ENCODE measurements around the gene PDE1C.

Gene PDE1C

DNA sequence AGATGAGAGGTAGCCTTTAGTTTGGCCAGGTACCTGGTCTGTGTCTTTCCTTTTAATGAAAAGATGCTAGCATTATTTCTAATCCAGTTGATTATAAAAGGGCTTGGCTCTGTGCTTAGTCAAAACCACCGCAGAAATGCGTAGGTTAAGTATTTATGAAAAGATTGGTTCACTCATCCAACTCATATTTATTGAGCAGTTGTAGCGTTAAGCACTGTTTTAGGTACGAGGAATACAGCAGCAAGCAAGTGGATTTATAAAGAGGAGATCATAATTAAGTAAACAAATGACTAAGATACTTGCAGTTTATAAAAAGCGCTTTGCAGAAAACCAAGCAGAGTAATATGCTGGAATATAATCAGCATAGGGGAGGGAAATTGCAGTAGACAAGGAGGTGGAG, 253.4 kb downstream of the PDE1C start:
- Histone ChIP-seq H3K36me3 (ENCODE audit: control insufficient read depth, insufficient read depth, low read length) (no peaks in the 10 kb centered on the region), H3K4me1 (ENCODE audit: control insufficient read depth, insufficient read depth, low read length) (no peaks in the 10 kb centered on the region), H3K9me3 (ENCODE audit: control insufficient read depth, insufficient read depth, low read length) (no peaks in the 10 kb centered on the region), H3K27me3 (ENCODE audit: control insufficient read depth, insufficient read depth, low read length) (no peaks in the 10 kb centered on the region), H3K4me3 (ENCODE audit: low read length) (no peak overlapping the region), H3K27ac (ENCODE audit: low read length) (no peak overlapping the region)
- no CpG with 5 or more reads among the region's 5 CpGs for WGBS (ENCODE audit: insufficient coverage, insufficient read length)
- DNase-seq (ENCODE audit: low read depth, low spot score) = no peak

DNA sequence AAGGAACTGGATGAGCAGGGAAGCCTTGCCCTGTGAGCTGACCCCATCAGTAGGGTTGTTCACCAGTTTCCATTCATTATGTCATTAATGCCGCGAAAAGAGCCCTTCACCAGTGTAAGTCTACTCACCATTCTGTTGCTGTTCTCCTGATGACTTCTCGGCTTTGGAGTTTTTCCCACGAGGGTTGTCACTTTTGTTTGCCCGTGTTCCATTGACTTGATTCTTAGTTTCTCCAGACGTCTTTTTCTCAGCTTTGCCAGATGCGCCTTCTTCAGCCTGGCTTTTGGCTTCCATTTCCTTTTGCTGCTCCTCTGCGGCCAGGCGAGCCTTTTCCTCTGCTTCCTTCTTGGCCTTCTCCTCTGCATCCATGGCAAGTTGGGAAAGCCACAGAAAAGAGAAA, 254.4 kb downstream of the PDE1C start:
- no peak for DNase-seq (ENCODE audit: low read depth, low spot score)
- Histone ChIP-seq H3K27ac (ENCODE audit: low read length) (no peak overlapping the region), H3K4me1 (ENCODE audit: control insufficient read depth, insufficient read depth, low read length) (no peaks in the 10 kb centered on the region), H3K4me3 (ENCODE audit: low read length) (no peak overlapping the region), H3K9me3 (ENCODE audit: control insufficient read depth, insufficient read depth, low read length) (no peaks in the 10 kb centered on the region), H3K27me3 (ENCODE audit: control insufficient read depth, insufficient read depth, low read length) (no peaks in the 10 kb centered on the region), H3K36me3 (ENCODE audit: control insufficient read depth, insufficient read depth, low read length) (no peaks in the 10 kb centered on the region)
- no CpG with 5 or more reads among the region's 9 CpGs for WGBS (ENCODE audit: insufficient coverage, insufficient read length)

DNA sequence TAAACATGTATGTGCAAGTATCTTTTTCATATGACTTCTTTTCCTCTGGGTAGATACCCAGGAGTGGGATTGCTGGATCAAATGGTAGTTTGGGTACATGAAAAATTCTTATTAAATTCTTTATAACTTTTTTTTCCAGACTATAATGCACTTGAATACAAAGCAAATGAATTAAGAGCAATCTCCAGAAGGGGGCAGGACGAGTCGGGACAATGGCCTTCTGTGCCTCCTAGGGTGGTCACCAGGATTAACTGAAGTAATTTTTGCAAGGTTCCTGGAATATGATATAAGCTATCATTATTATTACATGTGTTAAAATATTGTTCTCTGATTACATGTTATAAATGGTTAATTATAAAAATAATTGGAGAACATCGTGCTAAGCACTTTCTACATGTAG, 256.0 kb downstream of the PDE1C start:
- no CpG with 5 or more reads among the region's 3 CpGs for WGBS (ENCODE audit: insufficient coverage, insufficient read length)
- no peak for DNase-seq (ENCODE audit: low read depth, low spot score)
- H3K27ac ChIP-seq (ENCODE audit: low read length) = no peak overlapping the region
- no peaks in the 10 kb centered on the region for H3K27me3 ChIP-seq (ENCODE audit: control insufficient read depth, insufficient read depth, low read length)
- no peaks in the 10 kb centered on the region for H3K36me3 ChIP-seq (ENCODE audit: control insufficient read depth, insufficient read depth, low read length)
- no peak overlapping the region for H3K4me3 ChIP-seq (ENCODE audit: low read length)
- no peaks in the 10 kb centered on the region for H3K4me1 ChIP-seq (ENCODE audit: control insufficient read depth, insufficient read depth, low read length)
- no peaks in the 10 kb centered on the region for H3K9me3 ChIP-seq (ENCODE audit: control insufficient read depth, insufficient read depth, low read length)

DNA sequence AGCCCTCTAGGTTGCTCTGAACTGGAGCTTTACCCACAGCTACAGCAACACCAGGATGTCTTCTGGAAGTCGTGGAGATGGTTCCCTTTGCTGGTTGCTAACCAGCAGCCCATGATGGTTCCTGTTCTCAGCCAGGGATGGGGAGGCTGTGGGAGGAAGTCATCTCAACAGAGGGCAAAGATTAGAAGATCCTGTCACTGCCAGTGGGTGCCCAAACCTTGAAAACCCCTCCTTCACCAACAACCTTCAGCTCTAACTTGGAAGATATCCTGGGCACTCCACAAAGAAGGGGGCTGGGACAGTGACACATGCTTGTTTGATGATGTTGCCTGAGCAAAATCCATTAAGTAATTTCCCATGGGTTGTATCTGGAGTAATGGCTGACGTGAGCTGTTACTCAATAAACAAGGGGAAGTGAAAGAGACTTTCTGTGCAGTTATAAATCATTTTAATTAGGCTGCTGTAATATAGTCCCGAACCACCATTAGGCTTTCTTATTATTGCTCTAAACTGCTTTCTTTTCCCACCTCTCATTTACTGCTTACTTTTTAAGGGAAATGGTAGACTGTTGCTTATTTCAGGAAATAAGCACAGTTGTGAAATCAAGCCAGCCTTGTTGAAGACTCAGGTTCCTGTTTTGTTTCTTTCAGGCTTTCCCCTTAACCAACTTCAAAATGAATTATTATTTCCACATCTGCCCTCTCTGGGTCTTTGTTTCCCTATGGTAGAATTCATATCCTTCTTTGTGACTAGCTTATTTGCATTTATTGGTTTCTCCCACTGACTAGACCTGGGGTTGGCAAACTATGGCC, 258.4 kb downstream of the PDE1C start:
- H3K27me3 ChIP-seq (ENCODE audit: control insufficient read depth, insufficient read depth, low read length) = no peaks in the 10 kb centered on the region
- DNase-seq (ENCODE audit: low read depth, low spot score) = no peak
- H3K4me3 ChIP-seq (ENCODE audit: low read length) = no peak overlapping the region
- no peaks in the 10 kb centered on the region for H3K36me3 ChIP-seq (ENCODE audit: control insufficient read depth, insufficient read depth, low read length)
- no peak overlapping the region for H3K27ac ChIP-seq (ENCODE audit: low read length)
- WGBS (ENCODE audit: insufficient coverage, insufficient read length) = no CpG with 5 or more reads among the region's 3 CpGs
- H3K9me3 ChIP-seq (ENCODE audit: control insufficient read depth, insufficient read depth, low read length) = no peaks in the 10 kb centered on the region
- H3K4me1 ChIP-seq (ENCODE audit: control insufficient read depth, insufficient read depth, low read length) = no peaks in the 10 kb centered on the region

DNA sequence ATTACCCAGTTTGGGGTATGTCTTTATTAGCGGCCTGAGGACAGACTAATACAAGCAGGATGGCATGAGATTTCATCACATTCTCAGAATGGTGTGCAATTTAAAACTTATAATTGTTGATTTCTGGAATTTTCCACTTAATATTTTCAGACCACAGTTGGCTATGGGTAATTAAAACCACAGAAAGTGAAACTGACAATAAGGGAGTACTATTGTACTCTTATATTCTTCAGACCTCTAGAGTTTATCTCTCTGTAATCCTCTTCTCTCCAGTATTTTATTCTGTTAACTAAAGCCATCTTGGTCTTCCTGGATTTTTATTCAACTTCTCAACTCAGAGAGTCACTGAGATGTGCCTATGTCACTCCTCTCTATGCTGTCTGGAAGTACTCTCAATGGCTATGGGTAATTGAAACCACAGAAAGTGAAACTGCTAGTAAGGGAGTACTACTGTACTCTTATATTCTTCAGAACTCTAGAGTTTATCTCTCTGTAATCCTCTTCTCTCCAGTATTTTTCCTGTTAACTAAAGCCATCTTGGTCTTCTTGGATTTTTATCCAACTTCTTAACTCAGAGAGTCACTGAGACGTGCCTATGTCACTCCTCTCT, 264.9 kb downstream of the PDE1C start:
- H3K9me3 ChIP-seq (ENCODE audit: control insufficient read depth, insufficient read depth, low read length) = no peaks in the 10 kb centered on the region
- H3K27ac ChIP-seq (ENCODE audit: low read length) = no peak overlapping the region
- H3K4me1 ChIP-seq (ENCODE audit: control insufficient read depth, insufficient read depth, low read length) = no peaks in the 10 kb centered on the region
- no peaks in the 10 kb centered on the region for H3K36me3 ChIP-seq (ENCODE audit: control insufficient read depth, insufficient read depth, low read length)
- no CpG with 5 or more reads among the region's 2 CpGs for whole genome bisulfite sequencing (ENCODE audit: insufficient coverage, insufficient read length)
- DNase-seq (ENCODE audit: low read depth, low spot score) = no peak
- H3K27me3 ChIP-seq (ENCODE audit: control insufficient read depth, insufficient read depth, low read length) = no peaks in the 10 kb centered on the region
- no peak overlapping the region for H3K4me3 ChIP-seq (ENCODE audit: low read length)

DNA sequence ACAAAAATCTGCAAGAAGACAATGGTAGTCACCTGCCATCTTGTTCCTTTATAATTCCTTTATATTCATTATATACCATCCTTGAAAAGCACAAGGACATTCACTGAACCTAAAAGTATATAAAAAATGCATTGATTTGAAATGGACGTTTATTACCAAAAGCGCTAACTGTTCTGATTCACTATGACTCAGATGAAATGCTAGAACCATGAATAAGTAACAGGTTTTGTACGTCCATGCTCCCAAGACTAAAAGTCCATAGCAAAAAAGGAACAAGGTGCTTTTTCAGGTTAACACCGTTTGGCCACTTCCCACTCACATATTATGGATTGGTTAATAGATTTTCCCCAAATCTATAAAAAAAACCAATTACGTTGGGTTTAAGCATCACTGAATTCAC, 273.8 kb downstream of the PDE1C start:
- WGBS (ENCODE audit: insufficient coverage, insufficient read length) = no CpG with 5 or more reads among the region's 5 CpGs
- Histone ChIP-seq H3K27me3 (ENCODE audit: control insufficient read depth, insufficient read depth, low read length) (no peaks in the 10 kb centered on the region), H3K27ac (ENCODE audit: low read length) (no peak overlapping the region), H3K36me3 (ENCODE audit: control insufficient read depth, insufficient read depth, low read length) (no peaks in the 10 kb centered on the region), H3K4me1 (ENCODE audit: control insufficient read depth, insufficient read depth, low read length) (no peaks in the 10 kb centered on the region), H3K9me3 (ENCODE audit: control insufficient read depth, insufficient read depth, low read length) (no peaks in the 10 kb centered on the region), H3K4me3 (ENCODE audit: low read length) (no peak overlapping the region)
- no peak for DNase-seq (ENCODE audit: low read depth, low spot score)

DNA sequence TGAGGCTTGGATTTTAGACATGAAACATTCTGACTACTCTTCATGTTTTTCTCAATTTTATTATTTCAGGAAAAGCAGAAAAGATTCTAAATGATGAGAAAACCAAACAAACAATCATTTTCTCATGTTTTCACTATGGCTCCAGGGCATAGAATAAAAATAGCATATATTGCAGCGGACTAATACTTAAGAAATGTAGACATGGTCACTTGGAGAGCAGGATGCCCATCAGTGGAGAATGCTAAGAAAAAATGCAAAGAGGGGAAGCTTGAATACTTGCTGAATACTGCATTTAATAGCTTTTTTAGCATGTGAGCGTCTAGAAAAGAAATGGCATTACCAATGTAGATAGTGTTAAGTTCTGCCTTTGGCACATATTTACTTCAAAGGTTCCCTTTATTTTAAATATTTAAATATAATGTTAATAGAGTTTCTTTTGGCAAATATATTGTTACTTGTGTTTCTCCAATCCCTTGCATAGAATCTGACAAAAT, 275.3 kb downstream of the PDE1C start:
- no peaks in the 10 kb centered on the region for H3K4me1 ChIP-seq (ENCODE audit: control insufficient read depth, insufficient read depth, low read length)
- no CpG with 5 or more reads among the region's 2 CpGs for WGBS (ENCODE audit: insufficient coverage, insufficient read length)

DNA sequence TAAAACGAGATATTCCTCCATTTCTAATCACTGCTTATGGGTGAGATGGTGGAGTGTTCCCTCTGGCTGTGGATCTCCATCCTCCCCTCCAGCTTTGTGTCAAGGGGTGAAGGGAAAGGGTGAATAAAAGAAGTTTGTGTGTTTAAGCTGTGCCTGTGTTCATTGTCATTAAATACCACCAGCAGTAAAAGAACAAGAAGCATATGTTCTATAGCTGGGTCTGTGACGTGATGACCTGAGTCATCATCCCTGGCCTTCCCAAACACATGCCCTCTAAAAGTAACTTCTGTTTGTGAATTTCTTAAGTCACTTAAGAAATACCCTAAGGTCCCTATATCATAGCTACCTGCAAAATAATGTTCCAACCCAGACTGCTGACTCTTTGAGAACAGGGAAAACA, 278.3 kb downstream of the PDE1C start:
- Histone ChIP-seq H3K4me3 (ENCODE audit: low read length) (no peak overlapping the region), H3K27me3 (ENCODE audit: control insufficient read depth, insufficient read depth, low read length) (no peaks in the 10 kb centered on the region; the same call in 1 of the 2 replicates), H3K4me1 (ENCODE audit: control insufficient read depth, insufficient read depth, low read length) (no peaks in the 10 kb centered on the region), H3K36me3 (ENCODE audit: control insufficient read depth, insufficient read depth, low read length) (no peaks in the 10 kb centered on the region), H3K27ac (ENCODE audit: low read length) (no peak overlapping the region), H3K9me3 (ENCODE audit: control insufficient read depth, insufficient read depth, low read length) (no peaks in the 10 kb centered on the region)
- no peak for DNase-seq (ENCODE audit: low read depth, low spot score)
- no CpG with 5 or more reads among the region's 2 CpGs for WGBS (ENCODE audit: insufficient coverage, insufficient read length)

More for the DNA sequence above, 275.3 kb downstream of the PDE1C start:
- H3K27ac ChIP-seq (ENCODE audit: low read length) = no peak overlapping the region
- H3K4me3 ChIP-seq (ENCODE audit: low read length) = no peak overlapping the region
- H3K9me3 ChIP-seq (ENCODE audit: control insufficient read depth, insufficient read depth, low read length) = no peaks in the 10 kb centered on the region
- H3K36me3 ChIP-seq (ENCODE audit: control insufficient read depth, insufficient read depth, low read length) = no peaks in the 10 kb centered on the region
- no peaks in the 10 kb centered on the region for H3K27me3 ChIP-seq (ENCODE audit: control insufficient read depth, insufficient read depth, low read length)
- DNase-seq (ENCODE audit: low read depth, low spot score) = no peak

DNA sequence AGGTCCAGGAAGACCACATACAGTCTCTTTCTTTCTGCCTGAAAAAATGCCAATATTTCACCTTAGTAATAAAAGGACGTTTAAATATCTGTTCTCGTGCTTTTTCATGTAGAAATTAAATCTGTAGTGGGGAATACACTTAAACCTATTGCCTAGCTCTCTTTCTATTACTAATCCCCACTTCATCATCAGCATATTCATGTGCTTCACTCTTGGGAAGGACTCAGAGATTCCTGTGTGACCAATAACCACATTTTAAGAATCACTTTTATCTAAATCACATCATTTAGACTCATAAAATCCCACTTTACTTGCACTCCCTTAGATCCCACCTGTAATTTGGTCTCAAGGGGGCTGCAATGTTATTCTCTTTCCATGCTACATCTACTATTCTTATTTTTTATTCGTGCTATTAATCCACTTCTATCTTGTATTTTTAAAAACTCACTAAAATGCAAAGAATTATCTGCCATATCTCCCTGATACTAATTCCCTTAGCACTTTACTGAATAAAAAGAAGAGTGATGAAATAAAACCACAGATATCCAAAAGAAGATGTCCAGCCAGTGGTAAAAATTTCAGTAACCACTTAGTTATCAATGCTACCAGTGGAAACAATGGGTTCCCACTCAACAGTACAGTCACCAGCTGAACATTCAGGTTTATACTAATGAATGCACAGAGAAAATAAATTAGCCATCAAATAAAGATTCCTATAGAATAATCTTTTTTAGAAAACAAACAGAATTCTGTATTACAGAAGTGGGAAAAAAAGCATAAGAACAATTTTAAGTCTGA, 281.1 kb downstream of the PDE1C start:
- no peak for DNase-seq (ENCODE audit: low read depth, low spot score)
- Histone ChIP-seq H3K4me1 (ENCODE audit: control insufficient read depth, insufficient read depth, low read length) (no peaks in the 10 kb centered on the region), H3K4me3 (ENCODE audit: low read length) (no peak overlapping the region), H3K9me3 (ENCODE audit: control insufficient read depth, insufficient read depth, low read length) (no peaks in the 10 kb centered on the region), H3K27me3 (ENCODE audit: control insufficient read depth, insufficient read depth, low read length) (no peaks in the 10 kb centered on the region; the same call in 1 of the 2 replicates), H3K27ac (ENCODE audit: low read length) (no peak overlapping the region), H3K36me3 (ENCODE audit: control insufficient read depth, insufficient read depth, low read length) (no peaks in the 10 kb centered on the region)
- no CpG with 5 or more reads among the region's 3 CpGs for WGBS (ENCODE audit: insufficient coverage, insufficient read length)

DNA sequence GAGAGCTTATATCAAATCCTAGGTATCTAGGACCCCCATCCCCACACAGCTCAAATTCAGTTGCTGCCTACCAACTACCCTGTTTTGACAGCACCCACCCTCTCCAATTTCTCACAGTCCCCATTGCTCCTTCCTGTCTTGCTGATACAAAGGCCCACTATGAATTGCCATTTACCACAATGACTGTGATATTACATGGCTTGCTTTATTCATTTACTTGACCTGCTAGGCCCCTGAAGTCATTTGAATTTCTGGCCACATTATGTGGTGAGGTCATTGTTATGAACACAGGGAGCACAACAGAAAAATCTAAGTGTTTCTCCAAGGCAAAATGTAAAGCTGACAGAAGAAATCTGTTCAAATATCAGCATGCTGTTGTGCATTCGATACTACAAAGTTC, 281.8 kb downstream of the PDE1C start:
- no CpG with 5 or more reads among the region's 1 CpG for WGBS (ENCODE audit: insufficient coverage, insufficient read length)
- Histone ChIP-seq H3K4me1 (ENCODE audit: control insufficient read depth, insufficient read depth, low read length) (no peaks in the 10 kb centered on the region), H3K36me3 (ENCODE audit: control insufficient read depth, insufficient read depth, low read length) (no peaks in the 10 kb centered on the region), H3K27me3 (ENCODE audit: control insufficient read depth, insufficient read depth, low read length) (no peaks in the 10 kb centered on the region; the same call in 1 of the 2 replicates), H3K4me3 (ENCODE audit: low read length) (no peak overlapping the region), H3K9me3 (ENCODE audit: control insufficient read depth, insufficient read depth, low read length) (no peaks in the 10 kb centered on the region), H3K27ac (ENCODE audit: low read length) (no peak overlapping the region)
- no peak for DNase-seq (ENCODE audit: low read depth, low spot score)

Measured in iPS DF 6.9 (cell line).